Mammary epithelial cell (primary cell): ENCODE results near the gene C1QTNF12.

Experiments used
- CTCF ChIP-seq, 2 donors: IDR thresholded peaks in 1 of 2; conservative IDR thresholded peaks in 1 of 2; 2 replicates each; pipeline ENCODE4 v1.5.1; 2011 to 2012; ENCODE audit warnings: inconsistent platforms in 2 of 2, low read length in 2 of 2, mild to moderate bottlenecking in 2 of 2, control low read depth in 1 of 2, low read depth in 1 of 2; ENCODE audit not compliant: insufficient read depth in 1 of 2; ENCODE audit errors: extremely low read depth in 1 of 2
- EZH2 ChIP-seq: IDR thresholded peaks from 2 replicates; pipeline ENCODE4 v1.6.1; 2012; ENCODE audit warnings: low read length, inconsistent platforms, borderline replicate concordance

- no peak for TF ChIP-seq CTCF (conservative IDR thresholded peaks at IDR 0.05 in 1 of 2, IDR thresholded peaks at IDR 0.05 in 1 of 2; ENCODE audit: extremely low read depth in 1 of 2, insufficient read depth in 1 of 2, low read depth in 1 of 2, low read length in 2 of 2)
- TF ChIP-seq EZH2: no peak
Measured at GRCh38 chr1:1275836-1276235, 29.3 kb upstream of the C1QTNF12 start.
